Cardiac muscle cell (in vitro differentiated cells and primary cell): Measurements from ENCODE around the gene SSR3. TPM values are rescaled to one million over a fixed set of nuclear protein-coding genes. Genes with fewer than 3 reads are reported as not detected.

ENCODE experiments used
- DNase-seq, 2 donors: peaks; one replicate each; pipeline versions ENCODE4 v3.0.0 to v3.0.0-alpha.2; 2010 to 2017; ENCODE audit warnings: low read depth in 1 of 2, low spot score in 1 of 2
- H3K27ac ChIP-seq: fragments of 200-600 bp; sonication (generic); 2 replicates; pipeline ENCODE4 v1.5.1; 2016
- H3K27me3 ChIP-seq: fragments of 200-600 bp; sonication (generic); 2 replicates; pipeline ENCODE4 v1.6.0; 2016; ENCODE audit warnings: control low read depth
- H3K36me3 ChIP-seq: fragments of 200-600 bp; sonication (generic); 2 replicates; pipeline ENCODE4 v1.5.1; 2016; ENCODE audit warnings: control low read depth
- H3K4me1 ChIP-seq: fragments of 200-600 bp; sonication (generic); 2 replicates; pipeline ENCODE4 v1.8.1; 2017; ENCODE audit warnings: low read depth, mild to moderate bottlenecking, mixed run types
- H3K4me3 ChIP-seq: fragments of 200-600 bp; sonication (generic); 2 replicates; pipeline ENCODE4 v1.5.1; 2016; ENCODE audit warnings: mild to moderate bottlenecking
- H3K9me3 ChIP-seq: fragments of 200-600 bp; sonication (generic); 2 replicates; pipeline ENCODE4 v1.5.1; 2017; ENCODE audit warnings: low read depth, mild to moderate bottlenecking, control low read depth
- polyA plus RNA-seq: library from polyadenylated mRNA; unstranded; fragments of >200 nt; fragmentation: Nextera tagmentation; extraction: Ambion mirVana; gene quantifications from 2 replicates; pipeline ENCODE4 v1.2.1, GENCODE V29; 2016
- total RNA-seq: library from RNA; depleted of rRNA; stranded (reverse); fragments of >200 nt; gene quantifications from 2 replicates; pipeline ENCODE4 v1.2.3, GENCODE V29; 2016
- TF ChIP-seq, protein P1 (sequence below): IDR thresholded peaks from 2 replicates; pipeline ENCODE4 v1.5.1; 2012; ENCODE audit warnings: low read depth, mild to moderate bottlenecking, low read length

Gene SSR3
- total and polyA plus RNA-seq, 2 experiments from 2014 or later = 143 to 202 TPM

- peak; percentile 54 to 99 for DNase-seq
- Histone ChIP-seq H3K27ac (peak overlapping the region; percentile 76), H3K4me3 (no peak overlapping the region), H3K4me1 (peaks cover 14% of the 10 kb centered on the region), H3K27me3 (no peaks in the 10 kb centered on the region), H3K36me3 (no peaks in the 10 kb centered on the region), H3K9me3 (no peaks in the 10 kb centered on the region)
- TF ChIP-seq, protein P1, sequence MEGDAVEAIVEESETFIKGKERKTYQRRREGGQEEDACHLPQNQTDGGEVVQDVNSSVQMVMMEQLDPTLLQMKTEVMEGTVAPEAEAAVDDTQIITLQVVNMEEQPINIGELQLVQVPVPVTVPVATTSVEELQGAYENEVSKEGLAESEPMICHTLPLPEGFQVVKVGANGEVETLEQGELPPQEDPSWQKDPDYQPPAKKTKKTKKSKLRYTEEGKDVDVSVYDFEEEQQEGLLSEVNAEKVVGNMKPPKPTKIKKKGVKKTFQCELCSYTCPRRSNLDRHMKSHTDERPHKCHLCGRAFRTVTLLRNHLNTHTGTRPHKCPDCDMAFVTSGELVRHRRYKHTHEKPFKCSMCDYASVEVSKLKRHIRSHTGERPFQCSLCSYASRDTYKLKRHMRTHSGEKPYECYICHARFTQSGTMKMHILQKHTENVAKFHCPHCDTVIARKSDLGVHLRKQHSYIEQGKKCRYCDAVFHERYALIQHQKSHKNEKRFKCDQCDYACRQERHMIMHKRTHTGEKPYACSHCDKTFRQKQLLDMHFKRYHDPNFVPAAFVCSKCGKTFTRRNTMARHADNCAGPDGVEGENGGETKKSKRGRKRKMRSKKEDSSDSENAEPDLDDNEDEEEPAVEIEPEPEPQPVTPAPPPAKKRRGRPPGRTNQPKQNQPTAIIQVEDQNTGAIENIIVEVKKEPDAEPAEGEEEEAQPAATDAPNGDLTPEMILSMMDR = peak; percentile 31
These were observed 19.7 kb downstream of the SSR3 start for GRCh38 chr3:156535162-156535627.

DNA sequence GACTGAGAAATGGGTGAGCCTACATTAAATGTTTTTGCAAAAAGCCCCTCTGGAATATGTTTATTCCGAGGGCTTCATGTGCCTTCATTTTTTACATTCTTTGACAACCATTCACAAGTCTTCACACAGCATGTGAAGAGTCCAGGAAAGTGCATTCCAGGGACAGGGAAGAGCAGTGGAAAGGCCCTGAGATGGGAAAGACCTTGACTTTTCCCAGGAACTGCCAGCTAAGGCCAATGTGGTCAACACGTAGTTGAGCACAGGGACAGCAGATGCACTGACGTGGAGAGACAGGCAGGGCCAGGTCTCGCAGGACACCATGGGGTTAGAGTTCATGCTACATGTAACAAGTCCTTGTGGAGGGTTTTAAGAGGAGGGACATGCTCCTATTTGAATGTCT is 21.7 kb downstream of the SSR3 start:
- DNase-seq = no peak

GRCh38 chr3:156532730-156533129 is 22.2 kb downstream of the SSR3 start:
- TF ChIP-seq, protein P1 = no peak
- H3K27me3 ChIP-seq = no peaks in the 10 kb centered on the region
- no peaks in the 10 kb centered on the region for H3K36me3 ChIP-seq
- peaks cover 14% of the 10 kb centered on the region for H3K4me1 ChIP-seq
- no peak overlapping the region for H3K27ac ChIP-seq
- no peak overlapping the region for H3K4me3 ChIP-seq
- no peak for DNase-seq
- H3K9me3 ChIP-seq = no peaks in the 10 kb centered on the region

More for the DNA sequence above, 21.7 kb downstream of the SSR3 start:
- TF ChIP-seq, protein P1 = no peak
- Histone ChIP-seq H3K4me1 (peaks cover 14% of the 10 kb centered on the region), H3K36me3 (no peaks in the 10 kb centered on the region), H3K9me3 (no peaks in the 10 kb centered on the region), H3K4me3 (no peak overlapping the region), H3K27me3 (no peaks in the 10 kb centered on the region), H3K27ac (no peak overlapping the region)

- Histone ChIP-seq H3K36me3 (no peaks in the 10 kb centered on the region), H3K9me3 (no peaks in the 10 kb centered on the region), H3K27me3 (no peaks in the 10 kb centered on the region), H3K4me1 (peaks cover 14% of the 10 kb centered on the region), H3K27ac (no peak overlapping the region), H3K4me3 (no peak overlapping the region)
- DNase-seq = no peak
- TF ChIP-seq, protein P1 = no peak
These were observed 23.9 kb downstream of the SSR3 start for GRCh38 chr3:156530980-156531379.

DNA sequence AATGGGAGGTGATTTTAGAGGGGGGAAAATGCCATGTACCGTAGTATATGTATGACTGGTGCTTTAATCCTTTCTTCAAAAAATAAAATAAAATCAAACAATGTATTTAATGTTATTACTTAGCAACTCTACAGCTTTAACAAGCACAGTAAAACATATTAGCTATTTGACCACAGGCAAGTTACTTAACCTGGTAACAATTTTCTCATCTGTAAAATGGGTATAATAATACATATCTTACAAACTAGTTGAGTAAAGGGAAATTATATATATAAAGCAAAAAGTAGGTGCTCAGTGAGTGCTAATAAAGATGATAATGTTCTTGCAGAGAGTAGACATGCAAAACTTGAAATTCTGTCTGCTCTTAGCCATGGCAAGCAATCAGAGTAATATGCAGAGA is 27.9 kb downstream of the SSR3 start:
- Histone ChIP-seq H3K4me1 (no peaks in the 10 kb centered on the region), H3K9me3 (no peaks in the 10 kb centered on the region), H3K4me3 (no peak overlapping the region), H3K27ac (no peak overlapping the region), H3K36me3 (no peaks in the 10 kb centered on the region), H3K27me3 (no peaks in the 10 kb centered on the region)
- no peak for DNase-seq
- TF ChIP-seq, protein P1 = no peak

GRCh38 chr3:156525808-156526207 is 29.1 kb downstream of the SSR3 start:
- DNase-seq = no peak
- H3K27me3 ChIP-seq = no peaks in the 10 kb centered on the region
- no peaks in the 10 kb centered on the region for H3K4me1 ChIP-seq
- TF ChIP-seq, protein P1 = no peak
- H3K9me3 ChIP-seq = no peaks in the 10 kb centered on the region
- no peaks in the 10 kb centered on the region for H3K36me3 ChIP-seq
- no peak overlapping the region for H3K4me3 ChIP-seq
- no peak overlapping the region for H3K27ac ChIP-seq
